Left colon (tissue), 2 donors: ENCODE measurements around the gene MRGPRF. TPM values are rescaled to one million over a fixed set of nuclear protein-coding genes. Genes with fewer than 3 reads are reported as not detected.
A peak's percentile ranks its signal among the peaks of the same experiment; 100 is the strongest.

Experiments
- ATAC-seq: fragments of 200-7000 bp; cut with Tn5 transposase; one replicate; pipeline ENCODE4 v1.9.1; 2020; ENCODE audit warnings: mild to moderate bottlenecking, moderate library complexity
- DNase-seq, 2 donors: peaks; one replicate each; pipeline ENCODE4 v3.0.0-alpha.2; 2020
- intact Hi-C, 2 donors: fragments of 100-400 bp; cut with DNase I in 1 of 2; cut with micrococcal nuclease in 1 of 2; formaldehyde crosslinking; loops; one replicate each; pipeline versions ENCODE4 v1.11.2 to v1.14.0; 2022; cut with DNase I, micrococcal nuclease
- total RNA-seq, 2 donors: library from RNA; stranded (reverse); fragmentation: NEBNext Ultra II Directional; extraction: Animal tissue kit (Norgen Biotek cat#: 25700); gene quantifications; one replicate each; pipeline ENCODE4 v1.2.1, GENCODE V29; 2021
- donor health status: DM: no; HTN: no; CAD: no.
- donor health status: DM: yes; HTN: yes; CAD: no.

Gene MRGPRF
- total RNA-seq, 2 donors from 2014 or later, result 3.4 to 25.2 TPM

GRCh38 chr11:68959465-68960293 is 53.4 kb downstream of the MRGPRF start:
- ATAC-seq (no peak), DNase-seq (no peak)
- intact Hi-C loops, result no loop called here

DNA sequence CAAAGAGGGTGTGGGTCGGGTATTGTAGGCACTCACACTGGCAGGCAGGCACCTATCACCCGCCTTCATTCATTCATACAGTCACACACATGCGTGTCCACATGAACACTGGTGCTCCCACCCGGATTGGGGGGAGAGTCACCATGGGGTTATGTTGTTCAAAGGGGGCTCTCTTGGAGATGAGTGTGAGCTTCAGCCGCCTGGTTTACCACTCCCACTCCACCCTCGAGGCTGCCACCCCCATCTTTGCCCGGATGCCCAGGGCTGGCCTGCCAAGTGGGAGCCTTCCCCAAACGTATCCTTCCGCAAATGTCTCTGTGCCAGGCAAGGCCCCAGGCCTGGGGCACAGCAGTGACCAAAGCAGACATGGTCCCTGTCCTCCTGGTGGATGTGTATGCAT is 54.8 kb downstream of the MRGPRF start:
- DNase-seq (no peak), ATAC-seq (no peak)
- intact Hi-C loops, result no loop called here

DNA sequence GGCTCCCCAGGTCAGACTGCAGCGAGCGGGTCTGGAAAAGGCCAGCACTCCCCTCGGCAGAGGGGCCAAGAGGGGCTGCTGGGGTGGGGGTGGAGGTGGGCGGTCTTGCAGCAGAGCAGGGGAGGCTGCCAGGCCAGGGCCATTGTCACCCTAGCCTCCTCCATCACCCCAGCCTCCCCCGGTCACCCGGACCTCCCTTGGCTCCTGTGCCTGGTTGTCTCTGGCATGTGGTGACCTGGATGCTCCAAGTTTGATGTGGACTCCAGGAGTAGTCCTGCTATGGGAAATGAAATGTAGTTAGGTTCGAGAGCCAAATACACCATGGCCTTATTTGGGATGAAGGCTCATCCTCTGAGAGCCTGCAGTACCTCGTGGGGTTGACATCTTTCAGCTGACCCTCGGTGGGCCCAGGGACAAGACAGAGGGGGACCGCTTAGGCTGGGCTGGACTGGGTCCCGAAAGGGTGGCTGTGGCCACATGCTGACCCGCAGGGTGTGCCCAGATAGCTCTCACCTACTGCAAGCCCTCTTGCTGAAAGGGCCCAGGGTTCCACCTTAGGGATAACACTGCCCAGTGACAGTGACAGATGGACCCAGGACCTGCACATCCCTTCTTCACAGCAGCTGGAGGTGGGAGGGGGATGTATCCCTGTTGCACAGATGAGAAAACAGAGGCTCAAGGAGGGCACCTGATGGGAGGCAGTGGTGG is 56.3 kb downstream of the MRGPRF start:
- intact Hi-C loops, result no loop called here
- ATAC-seq (no peak), DNase-seq (no peak)

- no peak for DNase-seq
- no peak for ATAC-seq
- intact Hi-C loops, result no loop called here
These were observed 56.9 kb downstream of the MRGPRF start for GRCh38 chr11:68956142-68956541.

GRCh38 chr11:68955607-68955958 is 57.5 kb downstream of the MRGPRF start:
- intact Hi-C loops, result no loop called here
- DNase-seq (no peak), ATAC-seq (peak; percentile 1)

GRCh38 chr11:68954836-68955606 is 58.0 kb downstream of the MRGPRF start:
- peak; percentile 76 to 83 for DNase-seq
- intact Hi-C loops, result no loop called here
- ATAC-seq, result peak; percentile 97

Other genes with a start within 250 kb of the MRGPRF start
- gene CPT1A, start 171.3 kb downstream of the MRGPRF start, total RNA-seq, result 100 to 1,000 TPM; 149 to 261 TPM
- gene MRPL21, start 109.4 kb downstream of the MRGPRF start, total RNA-seq, result 10 to 100 TPM; 71.7 to 87.8 TPM
- gene IGHMBP2, start 109.4 kb downstream of the MRGPRF start, total RNA-seq, result 10 to 100 TPM; 17.5 to 20.8 TPM
- gene MRGPRD, start 32.3 kb downstream of the MRGPRF start, total RNA-seq, result not detected
- 10 to 100 TPM; 17.1 to 17.6 TPM for gene TPCN2, start 35.7 kb upstream of the MRGPRF start, total RNA-seq
- gene SMIM38, start 142.7 kb upstream of the MRGPRF start, total RNA-seq, result under 1 TPM; 0.22 to 0.70 TPM